ENCODE data around the gene CHRND. TPM values are rescaled to one million over a fixed set of nuclear protein-coding genes. Genes with fewer than 3 reads are reported as not detected.

CHRND gene
- total and polyA plus RNA-seq, 2 donors from 2014 or later: not detected

DNA sequence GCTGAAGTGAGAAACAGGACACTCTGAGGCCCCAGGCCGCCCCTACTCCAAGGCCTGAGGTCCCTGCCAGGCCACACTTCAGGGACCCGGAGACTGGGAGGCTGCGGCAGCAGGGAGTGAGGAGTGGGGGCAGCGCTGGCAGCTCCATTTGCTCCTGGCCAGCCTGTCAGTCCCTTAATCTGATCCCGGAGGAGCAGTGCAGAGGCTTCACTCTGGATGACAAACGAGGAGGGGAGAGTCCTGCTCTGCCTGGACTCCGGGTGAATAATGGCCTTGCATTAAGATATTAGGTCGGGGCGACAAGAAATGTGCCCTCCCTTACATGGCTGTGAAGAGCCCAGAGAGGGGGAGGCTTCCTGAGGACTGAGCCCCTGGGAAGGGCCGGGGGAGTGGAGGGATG, 20.1 kb upstream of the CHRND start:
- H3K27ac ChIP-seq (ENCODE audit: low read depth in 2 of 2, low read length in 2 of 2): no peak overlapping the region
- H3K9me3 ChIP-seq (ENCODE audit: control insufficient read depth in 2 of 3, insufficient read depth in 1 of 3, low read length in 3 of 3): no peaks in the 10 kb centered on the region
- no peaks in the 10 kb centered on the region for H3K4me1 ChIP-seq (ENCODE audit: control insufficient read depth in 2 of 3, insufficient read depth in 2 of 3, low read depth in 1 of 3, low read length in 3 of 3)
- DNase-seq (peak in 3 of 5 donors; percentile 86 to 93 (median 89)), FAIRE-seq (no peak)
- no peaks in the 10 kb centered on the region for H3K36me3 ChIP-seq (ENCODE audit: control insufficient read depth in 2 of 3, insufficient read depth in 3 of 3, low read length in 3 of 3)
- H3K27me3 ChIP-seq (ENCODE audit: control insufficient read depth, insufficient read depth, low read length): peaks cover 7% of the 10 kb centered on the region
- no peak overlapping the region for H3K9ac ChIP-seq (ENCODE audit: low read length in 3 of 3)
- intact Hi-C loops (cut with DNase I): no loop called here
- TF ChIP-seq, protein P1, sequence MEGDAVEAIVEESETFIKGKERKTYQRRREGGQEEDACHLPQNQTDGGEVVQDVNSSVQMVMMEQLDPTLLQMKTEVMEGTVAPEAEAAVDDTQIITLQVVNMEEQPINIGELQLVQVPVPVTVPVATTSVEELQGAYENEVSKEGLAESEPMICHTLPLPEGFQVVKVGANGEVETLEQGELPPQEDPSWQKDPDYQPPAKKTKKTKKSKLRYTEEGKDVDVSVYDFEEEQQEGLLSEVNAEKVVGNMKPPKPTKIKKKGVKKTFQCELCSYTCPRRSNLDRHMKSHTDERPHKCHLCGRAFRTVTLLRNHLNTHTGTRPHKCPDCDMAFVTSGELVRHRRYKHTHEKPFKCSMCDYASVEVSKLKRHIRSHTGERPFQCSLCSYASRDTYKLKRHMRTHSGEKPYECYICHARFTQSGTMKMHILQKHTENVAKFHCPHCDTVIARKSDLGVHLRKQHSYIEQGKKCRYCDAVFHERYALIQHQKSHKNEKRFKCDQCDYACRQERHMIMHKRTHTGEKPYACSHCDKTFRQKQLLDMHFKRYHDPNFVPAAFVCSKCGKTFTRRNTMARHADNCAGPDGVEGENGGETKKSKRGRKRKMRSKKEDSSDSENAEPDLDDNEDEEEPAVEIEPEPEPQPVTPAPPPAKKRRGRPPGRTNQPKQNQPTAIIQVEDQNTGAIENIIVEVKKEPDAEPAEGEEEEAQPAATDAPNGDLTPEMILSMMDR (IDR thresholded peaks at IDR 0.05; ENCODE audit: borderline replicate concordance, extremely low read depth, insufficient read depth): no peak
- no peak overlapping the region for H3K4me3 ChIP-seq (ENCODE audit: low read length in 3 of 3)

DNA sequence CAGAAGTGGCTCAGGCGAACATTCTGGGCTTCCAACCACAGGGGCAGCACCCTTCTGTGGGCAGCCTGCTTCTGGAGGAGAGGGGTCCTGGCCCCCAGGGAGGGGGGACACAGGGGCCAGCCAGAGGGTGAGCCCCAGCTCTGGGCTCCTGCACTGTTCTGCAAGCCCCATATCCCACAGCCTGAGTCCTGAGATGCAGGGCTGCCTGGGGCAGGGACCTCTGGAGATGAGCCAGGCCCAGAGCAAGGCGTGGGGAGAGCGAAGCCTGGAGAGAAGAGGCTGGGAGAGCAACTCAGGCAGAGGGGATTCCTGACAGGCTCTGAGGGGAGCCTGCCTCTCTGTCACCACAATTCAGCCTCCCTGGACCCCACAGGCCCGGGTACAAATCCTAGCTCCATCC, 19.3 kb upstream of the CHRND start:
- peaks cover 7% of the 10 kb centered on the region for H3K27me3 ChIP-seq (ENCODE audit: control insufficient read depth, insufficient read depth, low read length)

DNA sequence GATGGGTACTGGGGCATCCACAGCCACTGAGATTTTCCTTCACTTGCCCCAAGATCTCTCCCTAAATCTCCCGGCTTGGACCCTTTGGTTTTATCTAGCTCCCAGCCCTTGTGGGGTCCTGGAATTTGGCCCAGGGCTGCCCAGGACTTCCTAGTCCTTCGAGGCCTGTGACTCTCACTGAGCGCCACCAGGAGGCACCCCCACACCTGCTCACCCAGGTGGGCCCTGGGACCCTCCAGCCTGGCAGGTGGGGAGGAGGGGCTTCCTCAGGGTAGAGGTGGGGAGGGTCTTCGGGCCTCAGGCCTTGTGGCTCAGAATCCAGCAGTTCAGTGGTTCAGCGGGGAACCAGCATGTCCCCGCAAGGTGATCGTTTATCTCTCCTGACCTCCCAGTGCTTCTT, 17.7 kb upstream of the CHRND start:
- Histone ChIP-seq H3K9ac (ENCODE audit: low read length in 3 of 3) (no peak overlapping the region), H3K27ac (ENCODE audit: low read depth in 2 of 2, low read length in 2 of 2) (no peak overlapping the region), H3K36me3 (ENCODE audit: control insufficient read depth in 2 of 3, insufficient read depth in 3 of 3, low read length in 3 of 3) (no peaks in the 10 kb centered on the region), H3K4me3 (ENCODE audit: low read length in 3 of 3) (no peak overlapping the region), H3K4me1 (ENCODE audit: control insufficient read depth in 2 of 3, insufficient read depth in 2 of 3, low read depth in 1 of 3, low read length in 3 of 3) (no peaks in the 10 kb centered on the region), H3K27me3 (ENCODE audit: control insufficient read depth, insufficient read depth, low read length) (peaks cover 7% of the 10 kb centered on the region), H3K9me3 (ENCODE audit: control insufficient read depth in 2 of 3, insufficient read depth in 1 of 3, low read length in 3 of 3) (no peaks in the 10 kb centered on the region)
- DNase-seq: no peak
- no peak for FAIRE-seq
- intact Hi-C loops (cut with DNase I): no loop called here
- TF ChIP-seq, protein P1 (IDR thresholded peaks at IDR 0.05; ENCODE audit: borderline replicate concordance, extremely low read depth, insufficient read depth): no peak

More for the DNA sequence above, 19.3 kb upstream of the CHRND start:
- no peaks in the 10 kb centered on the region for H3K9me3 ChIP-seq (ENCODE audit: control insufficient read depth in 2 of 3, insufficient read depth in 1 of 3, low read length in 3 of 3)
- H3K4me3 ChIP-seq (ENCODE audit: low read length in 3 of 3): no peak overlapping the region
- TF ChIP-seq, protein P1 (IDR thresholded peaks at IDR 0.05; ENCODE audit: borderline replicate concordance, extremely low read depth, insufficient read depth): no peak
- H3K9ac ChIP-seq (ENCODE audit: low read length in 3 of 3): no peak overlapping the region
- H3K27ac ChIP-seq (ENCODE audit: low read depth in 2 of 2, low read length in 2 of 2): no peak overlapping the region
- FAIRE-seq (no peak), DNase-seq (peak in 1 of 5 donors; percentile 37)
- H3K36me3 ChIP-seq (ENCODE audit: control insufficient read depth in 2 of 3, insufficient read depth in 3 of 3, low read length in 3 of 3): no peaks in the 10 kb centered on the region
- intact Hi-C loops (cut with DNase I): no loop called here
- H3K4me1 ChIP-seq (ENCODE audit: control insufficient read depth in 2 of 3, insufficient read depth in 2 of 3, low read depth in 1 of 3, low read length in 3 of 3): no peaks in the 10 kb centered on the region

DNA sequence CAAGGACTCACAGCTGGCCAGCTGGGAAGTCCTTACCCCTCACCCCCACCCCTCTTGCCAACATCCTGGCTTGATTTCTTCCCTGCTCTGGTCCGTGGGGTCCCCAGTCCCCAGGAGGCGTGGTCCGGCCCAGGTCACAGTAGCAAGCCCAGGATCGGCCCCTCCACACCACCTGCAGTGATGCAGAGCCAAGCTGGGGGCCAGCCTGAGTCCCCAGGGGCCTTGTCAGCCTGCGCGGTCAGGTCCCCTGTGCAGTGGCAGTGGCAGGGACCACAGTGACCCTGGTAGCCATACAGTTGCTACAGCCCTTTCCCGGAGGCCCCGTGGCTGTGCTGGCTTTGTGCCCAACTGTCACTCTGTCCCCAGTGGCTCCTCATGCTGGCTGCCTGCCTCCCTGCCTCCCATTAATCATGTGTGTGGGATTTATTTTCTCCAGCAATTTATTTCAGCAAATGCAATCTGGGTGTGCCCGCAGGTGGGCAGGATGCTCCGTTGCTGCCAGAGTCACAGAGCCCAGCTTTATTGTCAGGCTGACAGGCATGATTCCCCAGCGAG, 14.5 kb upstream of the CHRND start:
- FAIRE-seq: no peak
- no peaks in the 10 kb centered on the region for H3K4me1 ChIP-seq (ENCODE audit: control insufficient read depth in 2 of 3, insufficient read depth in 2 of 3, low read depth in 1 of 3, low read length in 3 of 3)
- DNase-seq: peak in 1 of 5 donors; percentile 63
- H3K27ac ChIP-seq (ENCODE audit: low read depth in 2 of 2, low read length in 2 of 2): no peak overlapping the region
- H3K27me3 ChIP-seq (ENCODE audit: control insufficient read depth, insufficient read depth, low read length): no peaks in the 10 kb centered on the region
- H3K9ac ChIP-seq (ENCODE audit: low read length in 3 of 3): no peak overlapping the region
- H3K36me3 ChIP-seq (ENCODE audit: control insufficient read depth in 2 of 3, insufficient read depth in 3 of 3, low read length in 3 of 3): no peaks in the 10 kb centered on the region
- no peak overlapping the region for H3K4me3 ChIP-seq (ENCODE audit: low read length in 3 of 3)
- H3K9me3 ChIP-seq (ENCODE audit: control insufficient read depth in 2 of 3, insufficient read depth in 1 of 3, low read length in 3 of 3): no peaks in the 10 kb centered on the region
- TF ChIP-seq, protein P1 (IDR thresholded peaks at IDR 0.05; ENCODE audit: borderline replicate concordance, extremely low read depth, insufficient read depth): no peak
- intact Hi-C loops (cut with DNase I): no loop called here
